Stimulated activated CD4-positive, alpha-beta T cell treated with anti-CD3 and anti-CD28 coated beads, Interleukin-15, amount 100 ng/mL, for 1 hour (primary cell): ENCODE results near the gene LRRFIP2.
"Not testable (repeated sequence)": the region's sequence is repeated elsewhere in the genome, so short reads cannot be mapped to it uniquely, and the experiment has no call there.

Source experiments
- DNase-seq, 2 donors: peaks; one replicate each; pipeline ENCODE4 v3.0.0-alpha.2; 2020; ENCODE audit warnings: low read depth in 1 of 2, low spot score in 1 of 2

LRRFIP2 gene

DNA sequence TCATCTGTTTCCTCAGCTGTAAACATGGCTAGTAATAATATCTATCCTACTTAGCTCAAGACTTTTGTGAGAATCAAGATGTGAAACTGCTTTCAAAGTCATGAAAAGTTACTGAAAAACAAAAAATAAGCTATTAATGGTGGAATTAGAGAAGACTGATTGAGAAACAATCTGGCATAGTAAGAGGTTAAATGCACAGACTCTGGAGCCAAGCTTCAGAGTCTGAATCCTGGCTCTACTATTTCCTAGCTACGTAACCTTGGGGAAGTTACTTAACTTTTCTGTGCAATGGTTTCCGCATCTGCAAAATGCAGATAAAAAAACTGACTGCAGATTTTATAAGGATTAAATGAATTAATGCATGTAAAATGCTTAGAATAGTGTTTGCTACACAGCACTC lies 28.8 kb downstream of the LRRFIP2 start:
- DNase-seq, result no peak

DNA sequence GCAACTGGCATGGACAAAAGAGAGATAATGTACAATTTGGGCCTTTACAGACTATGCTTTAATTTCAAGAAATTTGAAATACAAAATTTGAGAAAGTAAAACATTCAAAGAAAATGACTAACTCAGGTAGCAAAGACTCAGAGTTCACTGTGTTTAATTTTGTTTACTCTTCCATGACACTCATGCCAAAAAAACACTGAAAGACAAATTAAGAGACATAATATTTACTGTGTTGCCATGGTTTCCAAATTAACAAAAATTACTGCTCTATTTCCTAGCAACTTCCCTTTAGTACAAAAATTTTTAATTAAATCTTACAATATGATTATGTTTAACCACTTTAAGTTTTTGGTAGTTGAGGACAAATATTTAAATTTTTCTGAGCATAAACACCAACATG lies 29.6 kb downstream of the LRRFIP2 start:
- DNase-seq, result no peak

- no peak for DNase-seq
These were observed 30.6 kb downstream of the LRRFIP2 start for GRCh38 chr3:37143821-37144220.

- DNase-seq, result no peak
These were observed 32.7 kb downstream of the LRRFIP2 start for GRCh38 chr3:37141676-37142075.

GRCh38 chr3:37140899-37141541 lies 33.4 kb downstream of the LRRFIP2 start:
- DNase-seq, result no peak

DNA sequence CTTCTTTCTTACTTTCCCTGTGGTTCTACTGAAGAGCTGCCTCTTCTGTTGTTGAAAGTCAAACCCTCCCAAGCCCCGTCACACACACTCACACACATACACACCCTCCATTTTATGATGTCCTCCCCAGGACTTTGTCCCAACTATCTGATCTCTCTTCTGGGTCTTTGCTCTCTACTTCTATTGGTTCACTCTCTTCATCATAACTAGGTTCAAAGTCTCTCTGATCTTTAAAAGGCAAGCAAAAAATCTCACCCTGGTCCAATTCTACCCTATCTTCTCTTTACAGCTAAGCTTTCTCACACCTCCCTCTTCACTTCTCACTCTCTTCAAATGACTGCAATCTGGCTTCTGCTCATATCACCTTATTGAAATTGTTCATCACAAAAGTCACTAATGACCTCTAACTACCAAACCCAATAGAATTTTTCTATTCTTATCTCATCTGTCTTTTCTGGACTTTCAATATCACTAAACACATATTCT lies 34.8 kb downstream of the LRRFIP2 start:
- no peak for DNase-seq

DNA sequence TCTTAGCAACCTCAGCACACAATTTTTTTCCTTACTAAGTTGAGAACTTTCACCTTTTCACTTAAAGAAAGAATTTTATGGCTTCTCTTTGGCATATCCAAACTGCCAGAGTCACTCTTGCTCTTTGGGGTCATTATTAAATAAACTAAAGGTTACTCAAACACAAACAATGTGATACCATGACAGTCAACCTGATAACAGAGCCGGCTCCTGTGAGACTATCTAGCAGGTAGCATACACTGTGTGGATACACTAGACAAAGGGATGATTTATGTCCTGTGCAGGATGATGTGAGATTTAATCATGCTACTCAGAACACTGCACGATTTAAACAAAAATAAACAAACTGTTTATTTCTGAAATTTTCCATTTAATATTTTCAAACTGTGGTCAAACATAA lies 35.6 kb downstream of the LRRFIP2 start:
- DNase-seq, result no peak

GRCh38 chr3:37137516-37137915 lies 36.9 kb downstream of the LRRFIP2 start:
- no peak for DNase-seq

- DNase-seq, result no peak
These were observed 38.3 kb downstream of the LRRFIP2 start for GRCh38 chr3:37136067-37136466.

DNA sequence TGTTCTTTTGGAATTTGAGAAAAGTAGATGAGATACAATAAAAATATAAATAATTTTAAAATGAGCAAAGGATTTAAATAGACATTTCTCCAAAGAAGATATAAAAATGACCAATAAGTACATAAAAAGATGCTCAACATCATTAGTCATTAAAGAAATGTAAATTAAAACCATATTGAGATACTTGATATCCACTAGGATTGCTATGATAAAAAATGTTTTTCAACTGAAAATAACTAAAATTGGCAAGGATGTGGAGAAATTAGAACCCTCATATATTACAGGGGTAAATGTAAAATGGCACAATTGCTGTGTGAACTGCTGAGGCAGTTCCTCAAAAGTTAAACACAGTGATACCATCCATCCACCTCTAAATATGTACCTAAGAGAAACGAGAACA lies 38.8 kb downstream of the LRRFIP2 start:
- DNase-seq, result no peak

DNA sequence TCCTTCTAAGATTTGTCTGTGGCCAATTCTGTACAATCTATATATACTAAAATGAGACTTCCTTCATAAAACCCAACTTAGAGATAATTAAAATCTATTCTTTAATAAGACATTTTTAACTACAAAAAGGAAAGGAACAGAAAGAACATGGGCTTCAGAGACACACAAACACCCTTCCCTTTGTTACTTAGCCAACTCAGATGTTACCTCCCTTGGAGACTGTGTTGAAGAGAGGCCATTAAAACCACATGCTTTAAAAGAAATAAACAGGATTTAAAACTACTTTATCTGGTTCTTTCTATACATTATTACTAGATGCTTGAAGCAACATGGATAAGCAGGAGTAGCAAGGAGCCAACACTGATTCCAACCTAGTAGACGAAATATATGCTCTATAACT lies 42.0 kb downstream of the LRRFIP2 start:
- DNase-seq, result no peak

DNA sequence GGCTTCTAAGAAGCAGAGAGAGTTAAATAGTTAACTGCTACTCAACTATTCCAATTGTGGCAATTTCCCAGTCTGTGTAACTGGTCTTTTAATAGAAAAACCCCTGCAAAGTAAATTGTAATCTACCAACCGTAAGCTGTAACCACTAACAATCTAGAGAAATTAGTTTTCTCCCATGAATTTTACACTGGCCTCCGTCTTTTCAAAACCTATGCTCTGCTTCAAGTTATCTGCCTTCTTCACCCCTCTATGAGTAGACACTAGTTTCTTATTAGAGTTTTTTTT lies 42.6 kb downstream of the LRRFIP2 start:
- DNase-seq, result no peak

DNA sequence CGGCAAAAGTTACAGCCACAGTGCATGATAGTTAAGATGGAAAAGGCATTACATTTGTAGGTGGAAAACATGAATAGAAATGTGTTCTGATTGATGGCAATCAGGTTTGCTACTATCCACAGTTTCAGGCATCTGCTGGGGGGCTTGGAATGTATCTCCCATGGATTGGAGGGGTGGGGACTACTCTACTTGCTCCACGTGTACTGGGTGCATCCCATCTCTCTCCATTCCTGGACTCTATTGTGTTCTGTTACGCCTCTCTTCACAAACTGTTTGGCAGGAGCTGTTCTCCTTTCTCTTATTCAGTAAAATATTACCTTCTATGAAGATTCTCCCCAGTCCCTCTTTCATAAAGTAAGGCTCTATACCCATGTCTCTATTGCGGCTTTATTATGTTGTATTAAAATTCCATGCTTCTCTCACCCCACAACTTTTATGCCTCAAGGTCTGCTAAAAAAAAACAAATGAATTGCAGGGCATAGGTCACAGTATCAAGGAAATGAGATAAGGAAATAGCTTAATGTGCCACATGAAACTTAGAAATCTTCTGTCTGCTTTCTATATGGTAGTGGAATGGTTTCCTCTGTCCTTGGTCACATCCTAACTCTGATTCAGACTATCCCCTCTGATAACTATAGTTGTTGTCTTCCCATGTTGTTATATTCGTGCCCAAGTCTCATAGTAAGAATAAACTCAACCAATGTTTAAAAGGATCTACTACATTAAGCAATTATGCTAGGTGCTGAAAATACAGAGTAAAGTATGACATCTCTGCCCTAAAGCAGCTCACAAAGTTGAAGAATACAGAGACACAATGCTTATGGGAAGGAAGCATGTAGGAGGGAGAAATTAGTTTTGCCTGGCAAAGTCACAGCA lies 43.2 kb downstream of the LRRFIP2 start:
- DNase-seq, result no peak

GRCh38 chr3:37130448-37130847 lies 43.9 kb downstream of the LRRFIP2 start:
- no peak for DNase-seq

GRCh38 chr3:37129871-37130270 lies 44.5 kb downstream of the LRRFIP2 start:
- DNase-seq, result no peak

GRCh38 chr3:37127340-37127739 lies 47.0 kb downstream of the LRRFIP2 start:
- DNase-seq, result no peak

DNA sequence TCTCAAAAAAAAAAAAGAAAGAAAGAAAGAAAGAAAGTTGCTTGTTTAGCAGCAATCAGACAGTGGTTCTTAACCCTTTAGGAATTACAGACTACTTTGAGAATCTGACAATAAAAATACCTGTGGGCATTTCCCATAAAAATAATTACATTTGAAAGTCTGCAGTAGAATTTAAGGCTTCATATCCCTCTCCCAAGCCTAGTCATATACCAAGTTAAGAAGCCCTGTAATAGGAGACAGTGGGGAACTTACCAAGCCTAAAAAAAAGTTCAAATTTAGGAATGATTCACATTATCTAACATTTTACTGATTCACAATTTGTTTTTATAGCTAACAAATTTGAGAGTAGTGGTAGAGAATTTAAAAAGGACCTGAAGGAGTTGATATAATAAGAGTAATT lies 47.5 kb downstream of the LRRFIP2 start:
- no peak for DNase-seq

- no peak for DNase-seq
These were observed 48.9 kb downstream of the LRRFIP2 start for GRCh38 chr3:37125195-37126073.

- DNase-seq, result no peak
These were observed 49.9 kb downstream of the LRRFIP2 start for GRCh38 chr3:37124435-37124834.

DNA sequence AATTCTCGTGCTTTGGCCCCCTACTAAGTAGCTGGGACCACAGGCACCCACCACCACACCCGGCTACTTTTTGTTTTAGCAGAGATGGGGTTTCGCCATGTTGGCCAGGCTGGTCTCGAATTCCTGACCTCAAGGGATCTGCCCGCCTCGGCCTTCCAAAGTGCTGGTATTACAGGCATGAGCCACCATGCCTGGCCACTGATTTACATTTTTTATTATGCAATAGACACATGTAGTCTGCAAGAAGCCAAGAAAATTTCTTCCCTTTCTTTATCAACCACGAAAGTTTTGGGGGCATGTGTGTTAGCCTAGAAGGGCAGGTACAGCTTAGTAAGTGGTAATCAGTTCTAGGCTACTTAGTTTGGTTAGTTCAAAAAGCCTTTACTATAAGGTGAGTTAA lies 51.1 kb downstream of the LRRFIP2 start:
- DNase-seq, result no peak

DNA sequence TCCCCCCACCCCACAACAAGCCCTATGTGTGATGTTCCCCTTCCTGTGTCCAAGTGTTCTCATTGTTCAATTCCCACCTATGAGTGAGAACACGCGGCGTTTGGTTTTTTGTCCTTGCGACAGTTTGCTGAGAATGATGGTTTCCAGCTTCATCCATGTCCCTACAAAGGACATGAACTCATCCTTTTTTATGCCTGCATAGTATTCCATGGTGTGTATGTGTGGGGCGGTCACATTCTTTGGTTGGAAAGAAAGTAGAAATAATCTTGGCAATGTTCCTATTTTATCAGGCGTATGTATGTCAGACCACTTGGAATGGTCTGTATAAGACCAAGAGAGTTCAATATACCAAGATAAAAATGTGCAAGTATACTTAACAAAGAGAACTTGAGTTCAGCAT lies 52.3 kb downstream of the LRRFIP2 start:
- not testable (repeated sequence) for DNase-seq

DNA sequence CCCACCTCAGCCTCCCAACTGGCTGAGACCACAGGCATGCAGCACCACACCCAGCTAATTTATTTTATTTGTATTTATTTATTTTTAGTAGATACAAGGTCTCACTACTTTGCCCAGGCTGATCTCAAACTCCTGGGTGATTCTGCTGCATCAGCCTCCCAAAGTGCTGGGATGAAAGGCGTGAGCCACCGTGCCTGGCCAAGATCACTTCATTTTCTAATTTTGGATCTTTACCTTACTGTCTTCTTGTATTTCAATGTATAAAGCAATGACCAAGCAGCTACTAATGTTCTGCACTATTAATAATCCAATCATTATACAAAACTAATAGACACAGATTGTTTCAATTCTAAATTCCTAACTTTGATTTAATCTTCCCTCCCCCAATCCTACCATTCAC lies 56.2 kb downstream of the LRRFIP2 start:
- DNase-seq, result no peak
